RWPE1 (cell line): ENCODE results near the gene CEP135.

Experiments used
- CTCF ChIA-PET: fragments of 350-600 bp; sonication (Branson Sonifier 250); formaldehyde crosslinking; extraction: SDS; loops from one replicate; lab custom pipeline; 2021; lab: Yijun Ruan, JAX
- POLR2A ChIA-PET: fragments of 400-600 bp; formaldehyde crosslinking; extraction: SDS; loops from one replicate; lab custom pipeline; 2020; ENCODE audit warnings: antibody characterized with exemption; ENCODE audit not compliant: low non-redundant PET; lab: Yijun Ruan, JAX
- DNase-seq: peaks from one replicate; pipeline ENCODE4 v3.0.0; 2012; ENCODE audit warnings: low spot score
- H3K27ac ChIP-seq: fragments of 450-650 bp; 2 replicates; pipeline ENCODE4 v1.5.1; 2017
- CTCF ChIP-seq: fragments of 450-650 bp; conservative IDR thresholded peaks from 2 replicates; pipeline ENCODE4 v1.5.1; 2017; ENCODE audit warnings: low read depth, mild to moderate bottlenecking

Gene CEP135

GRCh38 chr4:55993994-55994663, 45.4 kb downstream of the CEP135 start:
- POLR2A ChIA-PET = no interaction called here
- no peak overlapping the region for H3K27ac ChIP-seq
- CTCF ChIA-PET = interaction anchor here (0.6 kb wide), 1 partner anchor 46 kb away, joined by 3 read pairs; no protein-coding TSS in a partner anchor
- no peak for DNase-seq
- no peak for TF ChIP-seq CTCF

- POLR2A ChIA-PET = no interaction called here
- DNase-seq = no peak
- CTCF ChIA-PET = no interaction called here
- no peak overlapping the region for H3K27ac ChIP-seq
- no peak for TF ChIP-seq CTCF
These were observed 47.9 kb downstream of the CEP135 start for GRCh38 chr4:55996646-55997045.

GRCh38 chr4:56003606-56004005, 54.9 kb downstream of the CEP135 start:
- no peak for TF ChIP-seq CTCF
- DNase-seq = no peak
- POLR2A ChIA-PET = no interaction called here
- CTCF ChIA-PET = no interaction called here
- no peak overlapping the region for H3K27ac ChIP-seq

- POLR2A ChIA-PET = no interaction called here
- TF ChIP-seq CTCF = no peak
- no peak overlapping the region for H3K27ac ChIP-seq
- no peak for DNase-seq
- CTCF ChIA-PET = no interaction called here
These were observed 55.5 kb downstream of the CEP135 start for GRCh38 chr4:56004235-56004634.

GRCh38 chr4:56007154-56007553, 58.4 kb downstream of the CEP135 start:
- ChIA-PET POLR2A (no interaction called here), CTCF (no interaction called here)
- no peak for DNase-seq
- H3K27ac ChIP-seq = no peak overlapping the region
- TF ChIP-seq CTCF = no peak

- ChIA-PET POLR2A (no interaction called here), CTCF (no interaction called here)
- TF ChIP-seq CTCF = no peak
- H3K27ac ChIP-seq = no peak overlapping the region
- DNase-seq = no peak
These were observed 59.5 kb downstream of the CEP135 start for GRCh38 chr4:56008206-56008605.
